ENCODE data around the gene NPC1. TPM values are rescaled to one million over a fixed set of nuclear protein-coding genes. Genes with fewer than 3 reads are reported as not detected.
"Not testable (repeated sequence)": the region's sequence is repeated elsewhere in the genome, so short reads cannot be mapped to it uniquely, and the experiment has no call there.

The NPC1 gene
- total RNA-seq, 1 experiment from 2014 or later = 92.7 TPM

- no peak overlapping the region for H3K4me3 ChIP-seq (ENCODE audit: low read depth in 2 of 2, low read length in 2 of 2)
- ChIA-PET CTCF (interaction anchor here (0.6 to 1.4 kb wide), 5 partner anchors 11 to 299 kb away, joined by 3 to 8 read pairs (median 4); no protein-coding TSS in a partner anchor), POLR2A (no interaction called here)
- H3K36me3 ChIP-seq (ENCODE audit: control insufficient read depth, insufficient read depth, low read length) = peaks cover 13% of the 10 kb centered on the region; the same call in 1 of the 2 replicates
- no peaks in the 10 kb centered on the region for H3K9me3 ChIP-seq (ENCODE audit: control insufficient read depth, insufficient read depth, low read depth, low read length)
- H3K4me1 ChIP-seq (ENCODE audit: control insufficient read depth, insufficient read depth, low read length) = no peaks in the 10 kb centered on the region
- ATAC-seq = peak; percentile 99
- H3K27ac ChIP-seq (ENCODE audit: low read length) = no peak overlapping the region
- no TSS peak for BruUV-seq (replicated peaks)
- peak; percentile 53 for DNase-seq (ENCODE audit: low read depth, low spot score)
- intact Hi-C loops (cut with micrococcal nuclease; ENCODE audit: unreplicated experiment) (loop anchor here (10.0 kb wide), 1 partner anchor 189 kb away; no protein-coding TSS in a partner anchor), in situ Hi-C loops (cut with HindIII; ENCODE audit: low pct_unique_long_range_greater_than_20kb, low sequenced_read_pairs) (no loop called here)
- TF ChIP-seq TCF7L2 (IDR thresholded peaks at IDR 0.05; ENCODE audit: low read depth, low read length) (no peak), CTCF (IDR thresholded peaks at IDR 0.05) (peak; percentile 97)
- no peaks in the 10 kb centered on the region for H3K27me3 ChIP-seq (ENCODE audit: control insufficient read depth, insufficient read depth, low read length)
Measured at GRCh38 chr18:23515911-23516546, 70.3 kb downstream of the NPC1 start.

- Histone ChIP-seq H3K27ac (ENCODE audit: low read length) (no peak overlapping the region), H3K27me3 (ENCODE audit: control insufficient read depth, insufficient read depth, low read length) (no peaks in the 10 kb centered on the region), H3K4me1 (ENCODE audit: control insufficient read depth, insufficient read depth, low read length) (no peaks in the 10 kb centered on the region), H3K9me3 (ENCODE audit: control insufficient read depth, insufficient read depth, low read depth, low read length) (no peaks in the 10 kb centered on the region), H3K36me3 (ENCODE audit: control insufficient read depth, insufficient read depth, low read length) (0 out of 2 replicates have a peak, but pooled peaks cover 6% of the 10 kb centered on the region), H3K4me3 (ENCODE audit: low read depth in 2 of 2, low read length in 2 of 2) (no peak overlapping the region)
- ATAC-seq (no peak), DNase-seq (ENCODE audit: low read depth, low spot score) (no peak)
- BruUV-seq (replicated peaks) = no TSS peak
- CTCF ChIA-PET = interaction anchor here (0.6 to 0.7 kb wide), 2 partner anchors 131 to 378 kb away, joined by 3 to 4 read pairs; no protein-coding TSS in a partner anchor
- in situ Hi-C loops (cut with HindIII; ENCODE audit: low pct_unique_long_range_greater_than_20kb, low sequenced_read_pairs) (no loop called here), intact Hi-C loops (cut with micrococcal nuclease; ENCODE audit: unreplicated experiment) (loop anchor here (10.0 kb wide), 1 partner anchor 192 kb away; no protein-coding TSS in a partner anchor)
- POLR2A ChIA-PET = interaction anchor here (0.7 kb wide), 1 partner anchor 57 kb away, joined by 4 read pairs; no protein-coding TSS in a partner anchor
- no peak for TF ChIP-seq CTCF (IDR thresholded peaks at IDR 0.05)
- TF ChIP-seq SIN3A (IDR thresholded peaks at IDR 0.05; ENCODE audit: borderline replicate concordance, insufficient read depth, low read depth, low read length) = no peak
- no peak for TF ChIP-seq POLR2AphosphoS5 (IDR thresholded peaks at IDR 0.05; ENCODE audit: low read depth, low read length)
- TF ChIP-seq TCF7L2 (IDR thresholded peaks at IDR 0.05; ENCODE audit: low read depth, low read length) = no peak
- no peak for TF ChIP-seq REST (IDR thresholded peaks at IDR 0.05; ENCODE audit: insufficient read depth in 1 of 2, low read depth in 2 of 2, low read length in 1 of 2)
Measured at GRCh38 chr18:23512641-23513040, 73.7 kb downstream of the NPC1 start.

- H3K9me3 ChIP-seq (ENCODE audit: control insufficient read depth, insufficient read depth, low read depth, low read length); H3K36me3 ChIP-seq (ENCODE audit: control insufficient read depth, insufficient read depth, low read length); H3K4me3 ChIP-seq (ENCODE audit: low read depth in 2 of 2, low read length in 2 of 2); BruUV-seq (replicated peaks); H3K27ac ChIP-seq (ENCODE audit: low read length); H3K4me1 ChIP-seq (ENCODE audit: control insufficient read depth, insufficient read depth, low read length); H3K27me3 ChIP-seq (ENCODE audit: control insufficient read depth, insufficient read depth, low read length); ATAC-seq; in situ Hi-C loops (cut with HindIII; ENCODE audit: low pct_unique_long_range_greater_than_20kb, low sequenced_read_pairs); DNase-seq (ENCODE audit: low read depth, low spot score): not testable (repeated sequence)
- POLR2A ChIA-PET = interaction anchor here (0.7 kb wide), 1 partner anchor 57 kb away, joined by 4 read pairs; no protein-coding TSS in a partner anchor
- intact Hi-C loops (cut with micrococcal nuclease; ENCODE audit: unreplicated experiment) = loop anchor here (10.0 kb wide), 1 partner anchor 193 kb away; no protein-coding TSS in a partner anchor
- CTCF ChIA-PET = interaction anchor here (0.7 kb wide), 1 partner anchor 132 kb away, joined by 4 read pairs; no protein-coding TSS in a partner anchor
Measured at GRCh38 chr18:23512216-23512615, 74.1 kb downstream of the NPC1 start.

GRCh38 chr18:23510923-23511322 is 75.4 kb downstream of the NPC1 start:
- CTCF ChIA-PET; H3K9me3 ChIP-seq (ENCODE audit: control insufficient read depth, insufficient read depth, low read depth, low read length); DNase-seq (ENCODE audit: low read depth, low spot score); POLR2A ChIA-PET; H3K27ac ChIP-seq (ENCODE audit: low read length); H3K27me3 ChIP-seq (ENCODE audit: control insufficient read depth, insufficient read depth, low read length); H3K4me3 ChIP-seq (ENCODE audit: low read depth in 2 of 2, low read length in 2 of 2); ATAC-seq; in situ Hi-C loops (cut with HindIII; ENCODE audit: low pct_unique_long_range_greater_than_20kb, low sequenced_read_pairs); H3K36me3 ChIP-seq (ENCODE audit: control insufficient read depth, insufficient read depth, low read length); H3K4me1 ChIP-seq (ENCODE audit: control insufficient read depth, insufficient read depth, low read length): not testable (repeated sequence)
- TSS peak; percentile 48 for BruUV-seq (replicated peaks)
- intact Hi-C loops (cut with micrococcal nuclease; ENCODE audit: unreplicated experiment) = loop anchor here (10.0 kb wide), 1 partner anchor 194 kb away; no protein-coding TSS in a partner anchor

Data from Panc1 (cell line).